Lower lobe of right lung (tissue), 2 donors: ENCODE measurements around the gene ROPN1B. TPM values are rescaled to one million over a fixed set of nuclear protein-coding genes. Genes with fewer than 3 reads are reported as not detected.

Experiments used
- ATAC-seq, 2 donors: fragments of 200-7000 bp; cut with Tn5 transposase; one replicate each; pipeline ENCODE4 v1.9.1; 2020 to 2022; ENCODE audit warnings: mild to moderate bottlenecking in 2 of 2, moderate library complexity in 2 of 2
- DNase-seq: peaks from one replicate; pipeline ENCODE4 v3.0.0-alpha.2; 2020
- H3K27ac ChIP-seq: fragments of 200-600 bp; one replicate; pipeline ENCODE4 v1.8.0; 2022
- H3K27me3 ChIP-seq: fragments of 200-600 bp; one replicate; pipeline ENCODE4 v1.8.0; 2022; ENCODE audit warnings: low read depth
- H3K36me3 ChIP-seq: fragments of 200-600 bp; one replicate; pipeline ENCODE4 v1.8.0; 2022; ENCODE audit warnings: mild to moderate bottlenecking
- H3K4me1 ChIP-seq: fragments of 200-600 bp; one replicate; pipeline ENCODE4 v1.8.0; 2022
- H3K4me3 ChIP-seq: fragments of 200-600 bp; one replicate; pipeline ENCODE4 v1.8.0; 2022; ENCODE audit warnings: mild to moderate bottlenecking
- H3K9me3 ChIP-seq: fragments of 200-600 bp; one replicate; pipeline ENCODE4 v1.8.0; 2022
- CTCF ChIP-seq: fragments of 200-600 bp; IDR thresholded peaks from one replicate; pipeline ENCODE4 v1.8.0; 2022; ENCODE audit warnings: antibody characterized with exemption, mild to moderate bottlenecking
- intact Hi-C: fragments of 100-400 bp; cut with DNase I; formaldehyde crosslinking; loops from one replicate; pipeline ENCODE4 v1.11.0; 2022
- total RNA-seq: library from RNA; stranded (reverse); fragmentation: NEBNext Ultra II Directional; extraction: Animal tissue kit (Norgen Biotek cat#: 25700); gene quantifications from one replicate; pipeline ENCODE4 v1.2.1, GENCODE V29; 2021
- donor health status: DM: no; HTN: yes; CAD: no; lungs with severe emphysema.

The ROPN1B gene
- total RNA-seq, 1 donor from 2014 or later = 0.50 TPM

GRCh38 chr3:126015075-126015474 is 46.1 kb downstream of the ROPN1B start:
- intact Hi-C loops = no loop called here
- DNase-seq (no peak), ATAC-seq (no peak)
- Histone ChIP-seq H3K4me3 (no peak overlapping the region), H3K4me1 (no peaks in the 10 kb centered on the region), H3K9me3 (no peaks in the 10 kb centered on the region), H3K36me3 (peaks cover 34% of the 10 kb centered on the region), H3K27me3 (no peaks in the 10 kb centered on the region), H3K27ac (no peak overlapping the region)
- no peak for TF ChIP-seq CTCF

- no peak for ATAC-seq
- no peaks in the 10 kb centered on the region for H3K9me3 ChIP-seq
- intact Hi-C loops = no loop called here
- no peak for TF ChIP-seq CTCF
- H3K27me3 ChIP-seq = no peaks in the 10 kb centered on the region
- no peak for DNase-seq
- H3K36me3 ChIP-seq = peaks cover 34% of the 10 kb centered on the region
- no peak overlapping the region for H3K27ac ChIP-seq
- no peak overlapping the region for H3K4me3 ChIP-seq
- H3K4me1 ChIP-seq = no peaks in the 10 kb centered on the region
Measured at GRCh38 chr3:126016616-126017015, 47.6 kb downstream of the ROPN1B start.

- no peak overlapping the region for H3K27ac ChIP-seq
- H3K4me1 ChIP-seq = no peaks in the 10 kb centered on the region
- TF ChIP-seq CTCF = no peak
- H3K27me3 ChIP-seq = no peaks in the 10 kb centered on the region
- H3K36me3 ChIP-seq = peaks cover 30% of the 10 kb centered on the region
- no peak for ATAC-seq
- H3K4me3 ChIP-seq = no peak overlapping the region
- intact Hi-C loops = no loop called here
- H3K9me3 ChIP-seq = no peaks in the 10 kb centered on the region
- DNase-seq = no peak
Measured at GRCh38 chr3:126017362-126017761, 48.4 kb downstream of the ROPN1B start.

- no peak for ATAC-seq
- H3K27ac ChIP-seq = no peak overlapping the region
- no peak overlapping the region for H3K4me3 ChIP-seq
- intact Hi-C loops = no loop called here
- H3K4me1 ChIP-seq = no peaks in the 10 kb centered on the region
- TF ChIP-seq CTCF = no peak
- no peak for DNase-seq
- H3K9me3 ChIP-seq = no peaks in the 10 kb centered on the region
- H3K27me3 ChIP-seq = no peaks in the 10 kb centered on the region
- peaks cover 31% of the 10 kb centered on the region for H3K36me3 ChIP-seq
Measured at GRCh38 chr3:126018545-126018944, 49.6 kb downstream of the ROPN1B start.

GRCh38 chr3:126018995-126019394 is 50.0 kb downstream of the ROPN1B start:
- Histone ChIP-seq H3K9me3 (no peaks in the 10 kb centered on the region), H3K36me3 (peaks cover 27% of the 10 kb centered on the region), H3K27me3 (no peaks in the 10 kb centered on the region), H3K4me1 (no peaks in the 10 kb centered on the region), H3K27ac (no peak overlapping the region), H3K4me3 (no peak overlapping the region)
- intact Hi-C loops = no loop called here
- no peak for ATAC-seq
- TF ChIP-seq CTCF = no peak
- no peak for DNase-seq

- H3K4me1 ChIP-seq = no peaks in the 10 kb centered on the region
- no peaks in the 10 kb centered on the region for H3K9me3 ChIP-seq
- ATAC-seq (no peak), DNase-seq (no peak)
- no peak overlapping the region for H3K4me3 ChIP-seq
- TF ChIP-seq CTCF = no peak
- peaks cover 26% of the 10 kb centered on the region for H3K36me3 ChIP-seq
- intact Hi-C loops = no loop called here
- H3K27ac ChIP-seq = no peak overlapping the region
- no peaks in the 10 kb centered on the region for H3K27me3 ChIP-seq
Measured at GRCh38 chr3:126019683-126020082, 50.7 kb downstream of the ROPN1B start.
